DND-41 (cell line): ENCODE data around the gene CDK19.

ENCODE experiments used
- ATAC-seq: fragments of 200-7000 bp; cut with Tn5 transposase; 3 replicates; pipeline ENCODE4 v1.9.1; 2021; ENCODE audit warnings: low read depth; ENCODE audit not compliant: insufficient read depth
- DNase-seq: peaks from one replicate; pipeline ENCODE4 v3.0.0-alpha.2; 2020
- H2AFZ ChIP-seq: 2 replicates; pipeline ENCODE4 v1.6.0; 2012; ENCODE audit warnings: low read depth, low read length
- H3K27ac ChIP-seq: 2 replicates; pipeline ENCODE4 v1.5.1; 2012; ENCODE audit warnings: low read length, inconsistent platforms
- H3K27me3 ChIP-seq: fragments of 200-600 bp; sonication (generic); 2 replicates; pipeline ENCODE4 v1.6.0; 2012; ENCODE audit warnings: low read length, mild to moderate bottlenecking, inconsistent platforms; ENCODE audit not compliant: insufficient read depth, poor library complexity
- H3K36me3 ChIP-seq: 2 replicates; pipeline ENCODE4 v1.5.1; 2012; ENCODE audit warnings: low read length, inconsistent platforms; ENCODE audit not compliant: insufficient read depth
- H3K4me1 ChIP-seq: 2 replicates; pipeline ENCODE4 v1.5.1; 2012; ENCODE audit warnings: mild to moderate bottlenecking, low read length; ENCODE audit not compliant: insufficient read depth
- H3K4me2 ChIP-seq: 2 replicates; pipeline ENCODE4 v1.6.0; 2012; ENCODE audit warnings: mild to moderate bottlenecking, moderate library complexity, low read length, inconsistent platforms; ENCODE audit not compliant: insufficient read depth
- H3K4me3 ChIP-seq, 2 experiments: fragments of 200-600 bp in 1 of 2; shearing (Covaris generic) in 1 of 2; 2 replicates each; pipeline ENCODE4 v1.5.1; 2012 to 2016; ENCODE audit warnings: inconsistent platforms in 2 of 2, low read length in 2 of 2, mild to moderate bottlenecking in 2 of 2, low read depth in 1 of 2, moderate library complexity in 1 of 2
- H3K79me2 ChIP-seq: 2 replicates; pipeline ENCODE4 v1.6.0; 2012; ENCODE audit warnings: low read length, inconsistent platforms; ENCODE audit not compliant: insufficient read depth
- H3K9ac ChIP-seq: 2 replicates; pipeline ENCODE4 v1.6.0; 2012; ENCODE audit warnings: low read depth, mild to moderate bottlenecking, inconsistent platforms, low read length, moderate library complexity
- H3K9me3 ChIP-seq: 2 replicates; pipeline ENCODE4 v1.5.1; 2012; ENCODE audit warnings: low read length, moderate library complexity, mild to moderate bottlenecking, inconsistent platforms; ENCODE audit not compliant: insufficient read depth, severe bottlenecking
- H4K20me1 ChIP-seq: 2 replicates; pipeline ENCODE4 v1.6.0; 2012; ENCODE audit warnings: low read length; ENCODE audit not compliant: insufficient read depth
- EZH2 ChIP-seq: IDR thresholded peaks from 3 replicates; pipeline ENCODE4 v1.6.1; 2012; ENCODE audit warnings: borderline replicate concordance, low read depth, mild to moderate bottlenecking, moderate library complexity, low read length, inconsistent platforms; ENCODE audit not compliant: severe bottlenecking
- TF ChIP-seq, protein P1 (sequence below): IDR thresholded peaks from 2 replicates; pipeline ENCODE4 v1.5.1; 2012; ENCODE audit warnings: borderline replicate concordance, low read length, moderate library complexity, mild to moderate bottlenecking; ENCODE audit not compliant: poor library complexity, severe bottlenecking; ENCODE audit errors: extremely low read depth

The CDK19 gene

GRCh38 chr6:110708295-110708950, 106.8 kb downstream of the CDK19 start:
- Histone ChIP-seq H3K4me2 (no peak overlapping the region), H3K27me3 (no peaks in the 10 kb centered on the region), H3K27ac (no peak overlapping the region), H3K79me2 (no peaks in the 10 kb centered on the region), H3K4me3 (no peak overlapping the region), H3K36me3 (no peaks in the 10 kb centered on the region), H2AFZ (no peak overlapping the region), H3K9ac (no peak overlapping the region), H4K20me1 (no peaks in the 10 kb centered on the region), H3K4me1 (no peaks in the 10 kb centered on the region), H3K9me3 (no peaks in the 10 kb centered on the region)
- DNase-seq (no peak), ATAC-seq (no peak)
- no peak for TF ChIP-seq EZH2
- TF ChIP-seq, protein P1, sequence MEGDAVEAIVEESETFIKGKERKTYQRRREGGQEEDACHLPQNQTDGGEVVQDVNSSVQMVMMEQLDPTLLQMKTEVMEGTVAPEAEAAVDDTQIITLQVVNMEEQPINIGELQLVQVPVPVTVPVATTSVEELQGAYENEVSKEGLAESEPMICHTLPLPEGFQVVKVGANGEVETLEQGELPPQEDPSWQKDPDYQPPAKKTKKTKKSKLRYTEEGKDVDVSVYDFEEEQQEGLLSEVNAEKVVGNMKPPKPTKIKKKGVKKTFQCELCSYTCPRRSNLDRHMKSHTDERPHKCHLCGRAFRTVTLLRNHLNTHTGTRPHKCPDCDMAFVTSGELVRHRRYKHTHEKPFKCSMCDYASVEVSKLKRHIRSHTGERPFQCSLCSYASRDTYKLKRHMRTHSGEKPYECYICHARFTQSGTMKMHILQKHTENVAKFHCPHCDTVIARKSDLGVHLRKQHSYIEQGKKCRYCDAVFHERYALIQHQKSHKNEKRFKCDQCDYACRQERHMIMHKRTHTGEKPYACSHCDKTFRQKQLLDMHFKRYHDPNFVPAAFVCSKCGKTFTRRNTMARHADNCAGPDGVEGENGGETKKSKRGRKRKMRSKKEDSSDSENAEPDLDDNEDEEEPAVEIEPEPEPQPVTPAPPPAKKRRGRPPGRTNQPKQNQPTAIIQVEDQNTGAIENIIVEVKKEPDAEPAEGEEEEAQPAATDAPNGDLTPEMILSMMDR, result no peak

- Histone ChIP-seq H3K36me3 (no peaks in the 10 kb centered on the region), H4K20me1 (no peaks in the 10 kb centered on the region), H3K9me3 (no peaks in the 10 kb centered on the region), H3K4me2 (no peak overlapping the region), H3K4me3 (no peak overlapping the region), H3K27ac (no peak overlapping the region), H3K4me1 (no peaks in the 10 kb centered on the region), H2AFZ (no peak overlapping the region), H3K27me3 (no peaks in the 10 kb centered on the region), H3K79me2 (no peaks in the 10 kb centered on the region), H3K9ac (no peak overlapping the region)
- DNase-seq (no peak), ATAC-seq (no peak)
- TF ChIP-seq, protein P1, result no peak
- TF ChIP-seq EZH2, result no peak
These were observed 109.7 kb downstream of the CDK19 start for GRCh38 chr6:110705543-110705942.

- H3K4me2 ChIP-seq, result no peak overlapping the region
- H3K36me3 ChIP-seq, result no peaks in the 10 kb centered on the region
- no peaks in the 10 kb centered on the region for H3K9me3 ChIP-seq
- H3K27ac ChIP-seq, result no peak overlapping the region
- no peaks in the 10 kb centered on the region for H3K27me3 ChIP-seq
- no peak overlapping the region for H3K4me3 ChIP-seq
- DNase-seq (no peak), ATAC-seq (no peak)
- peaks cover 2% of the 10 kb centered on the region; the same call in 1 of the 2 replicates for H4K20me1 ChIP-seq
- no peaks in the 10 kb centered on the region for H3K79me2 ChIP-seq
- no peak overlapping the region for H2AFZ ChIP-seq
- no peak overlapping the region for H3K9ac ChIP-seq
- TF ChIP-seq, protein P1, result no peak
- no peak for TF ChIP-seq EZH2
- no peaks in the 10 kb centered on the region for H3K4me1 ChIP-seq
These were observed 111.2 kb downstream of the CDK19 start for GRCh38 chr6:110703906-110704594.
